Mucosa of stomach (tissue), 1 donor: ENCODE results near the gene RASSF3.
"Not testable (repeated sequence)": the region's sequence is repeated elsewhere in the genome, so short reads cannot be mapped to it uniquely, and the experiment has no call there.

Experiments
- H3K27me3 ChIP-seq: one replicate; pipeline ENCODE4 v1.7.0; 2013; ENCODE audit warnings: mild to moderate bottlenecking, low read length; ENCODE audit not compliant: control insufficient read depth, insufficient read depth
- H3K36me3 ChIP-seq: one replicate; pipeline ENCODE4 v1.7.0; 2013; ENCODE audit warnings: low read length; ENCODE audit not compliant: control insufficient read depth, insufficient read depth
- H3K4me1 ChIP-seq: one replicate; pipeline ENCODE4 v1.7.0; 2013; ENCODE audit warnings: mild to moderate bottlenecking, low read length; ENCODE audit not compliant: control insufficient read depth, insufficient read depth
- H3K4me3 ChIP-seq: one replicate; pipeline ENCODE4 v1.7.0; 2013; ENCODE audit warnings: low read length
- H3K9ac ChIP-seq: one replicate; pipeline ENCODE4 v1.7.0; 2013; ENCODE audit warnings: mild to moderate bottlenecking, low read length, moderate library complexity
- H3K9me3 ChIP-seq: one replicate; pipeline ENCODE4 v1.7.0; 2013; ENCODE audit warnings: mild to moderate bottlenecking, low read length, moderate library complexity; ENCODE audit not compliant: control insufficient read depth
- donor health status: Pancreatic carcinoma.

Gene RASSF3

GRCh38 chr12:64624035-64624434, 13.7 kb downstream of the RASSF3 start:
- Histone ChIP-seq H3K9ac (no peak overlapping the region), H3K9me3 (no peaks in the 10 kb centered on the region), H3K4me1 (peaks cover 24% of the 10 kb centered on the region), H3K4me3 (no peak overlapping the region), H3K36me3 (no peaks in the 10 kb centered on the region), H3K27me3 (no peaks in the 10 kb centered on the region)

- H3K4me3 ChIP-seq: no peak overlapping the region
- no peaks in the 10 kb centered on the region for H3K36me3 ChIP-seq
- no peaks in the 10 kb centered on the region for H3K27me3 ChIP-seq
- H3K9ac ChIP-seq: peak overlapping the region; percentile 32
- no peaks in the 10 kb centered on the region for H3K9me3 ChIP-seq
- peaks cover 22% of the 10 kb centered on the region for H3K4me1 ChIP-seq
Measured at GRCh38 chr12:64625243-64626077, 15.2 kb downstream of the RASSF3 start.

DNA sequence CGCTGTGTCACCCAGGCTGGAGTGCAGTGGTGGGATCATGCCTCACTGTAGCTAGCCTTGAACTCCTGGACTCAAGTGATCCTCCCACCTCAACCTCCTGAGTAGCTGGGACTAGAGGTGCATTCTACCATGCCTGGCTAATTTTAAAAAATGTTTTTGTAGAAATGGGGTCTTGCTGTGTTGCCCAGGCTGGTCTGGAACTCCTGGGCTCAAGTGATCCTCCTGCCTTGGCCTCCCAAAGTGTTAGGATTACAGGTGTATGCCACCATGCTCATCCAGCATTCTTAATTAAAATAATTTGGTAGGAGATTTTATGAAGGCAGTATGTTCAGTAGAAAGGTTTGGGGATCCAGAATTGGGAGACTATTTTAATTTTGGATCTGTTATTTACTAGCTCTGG, 16.3 kb downstream of the RASSF3 start:
- H3K4me1 ChIP-seq: peaks cover 22% of the 10 kb centered on the region
- H3K4me3 ChIP-seq, H3K9me3 ChIP-seq, H3K9ac ChIP-seq, H3K36me3 ChIP-seq, H3K27me3 ChIP-seq: not testable (repeated sequence)

DNA sequence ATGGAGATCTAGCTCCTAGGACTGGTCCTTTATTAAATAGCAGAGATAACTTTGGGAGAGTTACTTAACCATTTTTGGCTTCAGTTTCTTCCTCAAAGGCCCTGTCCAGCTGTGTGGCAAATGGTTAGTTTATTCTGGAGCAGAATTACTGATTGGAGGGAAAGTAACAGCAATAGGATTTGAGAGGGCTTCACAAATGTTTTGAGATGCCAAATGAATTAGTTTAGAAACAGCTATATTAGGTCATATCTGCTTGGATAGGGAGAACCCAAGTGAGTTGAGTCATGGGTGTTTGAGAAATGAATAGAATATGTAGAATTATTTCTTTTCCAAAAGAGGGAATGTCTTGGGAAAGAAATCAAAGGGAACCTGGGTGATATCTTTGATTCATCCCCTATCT, 17.5 kb downstream of the RASSF3 start:
- H3K4me1 ChIP-seq: peaks cover 30% of the 10 kb centered on the region

GRCh38 chr12:64631197-64631596, 20.9 kb downstream of the RASSF3 start:
- H3K4me1 ChIP-seq: peaks cover 36% of the 10 kb centered on the region
- no peak overlapping the region for H3K4me3 ChIP-seq
- H3K27me3 ChIP-seq: no peaks in the 10 kb centered on the region
- H3K36me3 ChIP-seq: no peaks in the 10 kb centered on the region
- H3K9ac ChIP-seq: no peak overlapping the region
- no peaks in the 10 kb centered on the region for H3K9me3 ChIP-seq

More for the DNA sequence above, 17.5 kb downstream of the RASSF3 start:
- Histone ChIP-seq H3K9ac (no peak overlapping the region), H3K4me3 (no peak overlapping the region), H3K36me3 (no peaks in the 10 kb centered on the region), H3K27me3 (no peaks in the 10 kb centered on the region), H3K9me3 (no peaks in the 10 kb centered on the region)

- peaks cover 40% of the 10 kb centered on the region for H3K4me1 ChIP-seq
- H3K4me3 ChIP-seq: no peak overlapping the region
- H3K9me3 ChIP-seq: no peaks in the 10 kb centered on the region
- no peaks in the 10 kb centered on the region for H3K36me3 ChIP-seq
- H3K27me3 ChIP-seq: no peaks in the 10 kb centered on the region
- H3K9ac ChIP-seq: no peak overlapping the region
Measured at GRCh38 chr12:64633011-64633939, 23.0 kb downstream of the RASSF3 start.

DNA sequence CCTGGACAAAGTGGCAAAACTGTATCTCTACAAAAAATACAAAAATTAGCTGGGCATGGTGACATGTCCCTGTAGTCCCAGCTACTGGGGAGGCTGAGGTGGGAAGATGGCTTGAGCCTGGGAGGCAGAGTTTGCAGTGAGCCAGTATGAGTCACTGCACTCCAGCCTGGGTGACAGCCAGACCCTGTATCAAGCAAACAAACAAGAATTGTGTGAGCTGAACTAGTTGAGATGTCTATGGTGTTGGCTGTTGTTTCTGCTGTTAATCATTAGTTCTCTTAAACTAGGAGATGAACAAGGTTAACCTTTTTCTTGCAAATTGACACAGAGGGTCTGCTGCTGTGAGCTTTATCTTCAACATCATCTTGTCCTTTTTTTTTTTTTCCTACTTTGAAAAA, 23.6 kb downstream of the RASSF3 start:
- Histone ChIP-seq H3K4me3 (no peak overlapping the region), H3K4me1 (peaks cover 44% of the 10 kb centered on the region), H3K36me3 (no peaks in the 10 kb centered on the region), H3K9me3 (no peaks in the 10 kb centered on the region), H3K27me3 (no peaks in the 10 kb centered on the region), H3K9ac (no peak overlapping the region)

- H3K9me3 ChIP-seq: no peaks in the 10 kb centered on the region
- H3K4me1 ChIP-seq: peaks cover 46% of the 10 kb centered on the region
- H3K4me3 ChIP-seq: no peak overlapping the region
- no peaks in the 10 kb centered on the region for H3K36me3 ChIP-seq
- H3K27me3 ChIP-seq: no peaks in the 10 kb centered on the region
- H3K9ac ChIP-seq: no peak overlapping the region
Measured at GRCh38 chr12:64634508-64635092, 24.3 kb downstream of the RASSF3 start.

DNA sequence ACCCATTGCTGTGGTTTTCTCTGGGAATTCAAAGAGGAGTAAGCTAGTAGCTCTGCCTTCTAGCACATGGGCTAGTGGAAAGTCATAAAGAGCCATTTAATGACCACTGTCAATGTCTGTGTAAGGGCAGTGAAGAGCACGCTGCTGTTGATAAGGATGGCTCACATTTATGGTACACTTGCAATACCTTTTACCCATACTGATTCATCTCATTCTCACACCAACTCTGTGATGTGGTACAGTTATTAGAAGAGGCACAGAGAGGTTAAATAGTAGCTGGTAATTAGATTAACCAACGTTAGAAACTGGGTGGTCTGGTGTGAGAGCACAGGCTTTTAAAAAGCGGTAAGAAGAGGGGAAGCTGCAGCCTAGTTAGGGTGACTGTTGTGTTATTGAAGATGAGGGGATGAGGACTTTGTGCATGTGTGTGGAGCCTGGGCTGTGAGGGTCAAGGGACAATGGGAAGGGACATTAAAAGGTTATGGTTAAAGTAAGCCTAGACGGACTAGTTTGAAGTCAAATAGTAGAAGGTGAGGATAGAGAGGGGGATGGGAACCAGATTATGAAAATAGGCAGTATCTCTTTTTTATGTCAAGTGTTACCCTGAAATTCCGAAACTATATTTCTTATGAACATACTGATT, 25.2 kb downstream of the RASSF3 start:
- Histone ChIP-seq H3K36me3 (no peaks in the 10 kb centered on the region), H3K27me3 (no peaks in the 10 kb centered on the region), H3K4me3 (no peak overlapping the region), H3K9me3 (no peaks in the 10 kb centered on the region), H3K4me1 (peaks cover 46% of the 10 kb centered on the region), H3K9ac (no peak overlapping the region)

DNA sequence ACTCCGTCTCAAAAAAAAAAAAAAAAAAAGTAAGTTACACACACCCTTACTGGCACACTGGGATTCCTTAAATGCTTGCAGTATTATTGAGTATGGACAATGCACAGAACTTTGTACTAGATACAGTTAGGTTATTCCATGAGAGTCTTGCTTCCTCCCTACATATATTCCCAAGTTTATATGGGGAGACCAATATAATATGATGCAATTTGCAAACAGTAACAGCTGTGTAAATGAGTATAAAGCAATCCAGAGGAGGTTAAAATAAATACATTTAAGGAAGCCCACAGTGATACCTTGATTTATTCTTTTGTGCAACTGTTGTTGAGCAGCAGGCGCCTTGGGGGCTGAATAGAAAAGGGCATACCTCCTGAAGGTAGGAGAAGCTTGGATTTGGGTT, 26.6 kb downstream of the RASSF3 start:
- Histone ChIP-seq H3K27me3 (no peaks in the 10 kb centered on the region), H3K4me3 (no peak overlapping the region), H3K36me3 (no peaks in the 10 kb centered on the region), H3K9ac (no peak overlapping the region), H3K4me1 (peaks cover 46% of the 10 kb centered on the region), H3K9me3 (no peaks in the 10 kb centered on the region)

DNA sequence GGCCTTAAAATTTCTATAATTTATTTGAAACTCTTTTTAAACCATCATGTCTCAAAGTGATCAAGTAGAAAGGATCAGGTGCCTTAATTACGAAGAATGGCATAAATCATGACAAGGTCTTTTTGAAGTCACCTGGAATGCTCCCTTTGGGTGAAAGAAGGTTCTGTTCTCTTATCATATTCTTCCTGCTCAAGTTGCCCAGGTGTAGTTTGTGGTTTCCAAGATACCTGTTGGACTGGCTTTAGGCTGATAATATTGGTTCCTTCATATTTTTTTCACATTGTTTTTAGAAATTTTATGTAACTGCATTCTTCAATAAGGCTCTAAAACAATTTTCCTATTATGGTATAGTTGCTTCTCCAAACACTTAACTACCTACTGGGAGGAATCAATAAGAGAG, 29.2 kb downstream of the RASSF3 start:
- Histone ChIP-seq H3K9me3 (no peaks in the 10 kb centered on the region), H3K36me3 (no peaks in the 10 kb centered on the region), H3K4me3 (no peak overlapping the region), H3K27me3 (no peaks in the 10 kb centered on the region), H3K4me1 (peaks cover 32% of the 10 kb centered on the region), H3K9ac (no peak overlapping the region)
